CD4-positive, alpha-beta memory T cell (primary cell): ENCODE results near the gene DCDC2B. TPM values are rescaled to one million over a fixed set of nuclear protein-coding genes. Genes with fewer than 3 reads are reported as not detected.

ENCODE experiments used
- CTCF ChIA-PET: fragments of 350-600 bp; sonication (Branson Sonifier 250); formaldehyde crosslinking; loops from one replicate; lab custom pipeline; 2021; ENCODE audit warnings: inconsistent platforms; ENCODE audit not compliant: partially characterized antibody; lab: Charles Lee
- POLR2A ChIA-PET: fragments of 350-600 bp; sonication (Branson Sonifier 250); formaldehyde crosslinking; loops from one replicate; lab custom pipeline; 2021; ENCODE audit not compliant: partially characterized antibody; lab: Charles Lee
- DNase-seq, 5 donors: peaks; one replicate each; pipeline versions ENCODE4 v3.0.0 to v3.0.0-alpha.2; 2020 to 2022; ENCODE audit warnings: mixed read lengths in 1 of 5
- H3K27ac ChIP-seq: one replicate; pipeline ENCODE4 v1.7.0; 2013; ENCODE audit warnings: low read depth, low read length
- H3K27me3 ChIP-seq: 2 replicates; pipeline ENCODE4 v1.7.0; 2013; ENCODE audit warnings: mild to moderate bottlenecking, low read length, moderate library complexity; ENCODE audit not compliant: insufficient read depth
- H3K36me3 ChIP-seq: 2 replicates; pipeline ENCODE4 v1.7.0; 2013; ENCODE audit warnings: mild to moderate bottlenecking, low read length, moderate library complexity; ENCODE audit not compliant: insufficient read depth
- H3K4me1 ChIP-seq: 2 replicates; pipeline ENCODE4 v1.7.0; 2013; ENCODE audit warnings: mild to moderate bottlenecking, low read length, moderate library complexity; ENCODE audit not compliant: insufficient read depth
- H3K4me3 ChIP-seq, 2 donors: one replicate each; pipeline ENCODE4 v1.7.0; 2013; ENCODE audit warnings: low read length in 2 of 2, mild to moderate bottlenecking in 1 of 2
- H3K9me3 ChIP-seq, 2 donors: one replicate each; pipeline ENCODE4 v1.7.0; 2013; ENCODE audit warnings: low read length in 2 of 2, control low read depth in 1 of 2; ENCODE audit not compliant: control insufficient read depth in 1 of 2
- H3K27ac Mint-ChIP-seq, 7 donors: one replicate each; pipeline ENCODE4 v1.8.0; 2020 to 2021; ENCODE audit warnings: mixed read lengths in 7 of 7, mild to moderate bottlenecking in 6 of 7, inconsistent platforms in 3 of 7, moderate library complexity in 3 of 7
- H3K27me3 Mint-ChIP-seq, 2 donors: one replicate each; pipeline ENCODE4 v1.8.0; 2020 to 2021; ENCODE audit warnings: mixed read lengths in 2 of 2
- H3K36me3 Mint-ChIP-seq, 2 donors: one replicate each; pipeline ENCODE4 v1.8.0; 2020 to 2021; ENCODE audit warnings: mixed read lengths in 2 of 2, inconsistent platforms in 1 of 2, mild to moderate bottlenecking in 1 of 2
- H3K4me1 Mint-ChIP-seq, 4 donors: one replicate each; pipeline ENCODE4 v1.8.0; 2020 to 2021; ENCODE audit warnings: mixed read lengths in 4 of 4, mild to moderate bottlenecking in 1 of 4
- H3K4me3 Mint-ChIP-seq, 8 donors: one replicate each; pipeline ENCODE4 v1.8.0; 2020 to 2021; ENCODE audit warnings: mixed read lengths in 8 of 8, mild to moderate bottlenecking in 7 of 8, moderate library complexity in 6 of 8, inconsistent platforms in 3 of 8
- H3K9me3 Mint-ChIP-seq, 8 donors: one replicate each; pipeline ENCODE4 v1.8.0; 2020 to 2021; ENCODE audit warnings: mixed read lengths in 8 of 8, mild to moderate bottlenecking in 5 of 8, inconsistent platforms in 3 of 8, moderate library complexity in 1 of 8
- intact Hi-C: fragments of 100-400 bp; cut with micrococcal nuclease; formaldehyde crosslinking; loops from one replicate; pipeline ENCODE4 v1.15.1; 2023
- polyA plus RNA-seq, 2 donors: library from polyadenylated mRNA; unstranded; fragments of 300-500 nt; fragmentation: Illumina TruSeq; gene quantifications; one replicate each; pipeline ENCODE4 v1.2.3, GENCODE V29; 2021
- total RNA-seq, 2 experiments: library from RNA; stranded (reverse); gene quantifications; one replicate each; pipeline ENCODE4 v1.2.3, GENCODE V29; 2021

DCDC2B gene
- total and polyA plus RNA-seq, 4 experiments from 2014 or later, result not detected

GRCh38 chr1:32204943-32205361, 3.9 kb upstream of the DCDC2B start:
- Histone ChIP-seq H3K4me3 (peak overlapping the region in 1 of 2 donors; percentile 73), H3K4me1 (peaks cover 43% of the 10 kb centered on the region), H3K9me3 (no peaks in the 10 kb centered on the region), H3K27ac (peak overlapping the region; percentile 63), H3K27me3 (no peaks in the 10 kb centered on the region), H3K36me3 (no peaks in the 10 kb centered on the region)
- H3K4me1 Mint-ChIP-seq, result peaks cover 20 to 55% (median 39%) of the 10 kb centered on the region in 4 donors
- peak overlapping the region; percentile 83 to 95 (median 92) for H3K27ac Mint-ChIP-seq
- H3K9me3 Mint-ChIP-seq, result no peaks in the 10 kb centered on the region
- peak overlapping the region; percentile 86 to 91 (median 89) for H3K4me3 Mint-ChIP-seq
- peaks cover 0 to 4% of the 10 kb centered on the region in 2 donors for H3K36me3 Mint-ChIP-seq
- no peak for DNase-seq
- intact Hi-C loops, result loop anchor here (1.0 to 10.0 kb wide), 4 partner anchors 17 to 440 kb away; partner anchors contain the start of genes ADGRB2, EIF3I, TMEM234 and TMEM39B
- ChIA-PET CTCF (interaction anchor here (0.6 to 4.0 kb wide), 3 partner anchors 11 to 43 kb away, joined by 6 to 30 read pairs (median 6); no protein-coding TSS in a partner anchor), POLR2A (interaction anchor here (0.6 to 3.3 kb wide), 14 partner anchors 11 to 446 kb away, joined by 3 to 29 read pairs (median 8); partner anchors contain the start of genes BSDC1, HDAC1, RBBP4 and TMEM39B)
- no peaks in the 10 kb centered on the region for H3K27me3 Mint-ChIP-seq

DNA sequence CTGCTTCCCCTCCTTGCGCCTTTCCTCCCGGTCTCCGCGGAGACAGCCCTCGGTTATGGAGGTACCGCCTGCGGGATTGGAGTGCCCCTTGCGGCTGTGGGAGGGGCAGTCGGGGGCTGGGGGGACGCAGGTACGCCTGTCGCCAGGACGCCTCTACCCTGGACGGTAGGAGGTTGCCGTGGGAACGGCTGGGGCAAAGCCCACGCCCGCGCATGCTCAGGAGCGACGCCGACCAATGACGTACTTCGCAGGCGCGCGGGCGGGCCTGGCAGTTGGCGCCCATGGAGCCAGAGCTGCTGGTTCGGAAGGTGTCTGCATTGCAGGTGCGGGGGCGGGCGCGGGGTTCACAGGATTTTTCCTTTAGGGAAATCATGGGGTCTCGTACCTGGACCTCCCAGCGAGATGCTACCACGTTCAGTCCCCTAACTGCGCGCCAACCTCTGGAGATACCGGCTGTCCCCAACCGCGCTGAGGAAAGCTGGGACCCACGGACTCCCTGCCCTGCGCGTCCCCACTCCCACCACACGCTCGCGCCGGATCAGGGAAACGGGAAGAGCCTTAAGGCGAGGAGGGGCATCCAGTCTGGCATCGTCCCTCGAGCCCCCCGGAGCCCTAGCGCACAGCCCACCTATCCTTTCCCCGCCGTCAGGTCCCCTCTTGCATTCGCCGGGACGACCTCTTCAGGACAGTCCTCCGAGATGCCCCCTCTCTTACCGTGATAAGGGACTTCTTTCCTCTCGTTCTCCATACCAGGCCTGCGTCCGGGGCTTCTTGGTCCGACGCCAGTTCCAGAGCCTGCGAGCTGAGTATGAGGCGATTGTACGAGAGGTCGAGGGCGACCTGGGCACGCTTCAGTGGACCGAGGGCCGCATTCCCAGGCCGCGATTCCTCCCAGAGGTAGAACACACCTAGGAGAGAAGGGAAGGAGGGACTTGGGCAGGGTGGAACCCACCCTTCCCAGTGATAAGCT, 3.2 kb upstream of the DCDC2B start, which contains the start of gene IQCC:
TSS of gene IQCC (plus strand) at position 271 of the 970 bp plus-strand sequence. CDS start at position 282, 11 bp downstream.
- intact Hi-C loops, result loop anchor here (1.0 to 10.0 kb wide), 4 partner anchors 17 to 441 kb away; partner anchors contain the start of genes ADGRB2, EIF3I, TMEM234 and TMEM39B
- Mint-ChIP-seq H3K4me3 (peak within 1 kb of the TSS; percentile 86 to 91 (median 89)), H3K9me3 (no peaks in the 10 kb centered on the region), H3K27ac (peak within 1 kb of the TSS; percentile 83 to 95 (median 92)), H3K36me3 (peaks cover 0 to 2% of the 10 kb centered on the region in 2 donors), H3K4me1 (peaks cover 15 to 48% (median 33%) of the 10 kb centered on the region in 4 donors), H3K27me3 (no peaks in the 10 kb centered on the region)
- peak within 1 kb of the TSS; percentile 71 to 73 for H3K4me3 ChIP-seq
- peak within 1 kb of the TSS; percentile 63 for H3K27ac ChIP-seq
- peaks cover 39% of the 10 kb centered on the region for H3K4me1 ChIP-seq
- ChIA-PET POLR2A (interaction anchor here (0.6 to 3.3 kb wide), 17 partner anchors 9 to 445 kb away, joined by 3 to 29 read pairs (median 7); partner anchors contain the start of genes BSDC1, HDAC1, MARCKSL1 and RBBP4), CTCF (interaction anchor here (1.3 to 4.0 kb wide), 3 partner anchors 10 to 43 kb away, joined by 5 to 30 read pairs (median 6); no protein-coding TSS in a partner anchor)
- peak; percentile 84 to 86 (median 86) for DNase-seq
- no peaks in the 10 kb centered on the region for H3K9me3 ChIP-seq
- H3K36me3 ChIP-seq, result no peaks in the 10 kb centered on the region
- H3K27me3 ChIP-seq, result no peaks in the 10 kb centered on the region

DNA sequence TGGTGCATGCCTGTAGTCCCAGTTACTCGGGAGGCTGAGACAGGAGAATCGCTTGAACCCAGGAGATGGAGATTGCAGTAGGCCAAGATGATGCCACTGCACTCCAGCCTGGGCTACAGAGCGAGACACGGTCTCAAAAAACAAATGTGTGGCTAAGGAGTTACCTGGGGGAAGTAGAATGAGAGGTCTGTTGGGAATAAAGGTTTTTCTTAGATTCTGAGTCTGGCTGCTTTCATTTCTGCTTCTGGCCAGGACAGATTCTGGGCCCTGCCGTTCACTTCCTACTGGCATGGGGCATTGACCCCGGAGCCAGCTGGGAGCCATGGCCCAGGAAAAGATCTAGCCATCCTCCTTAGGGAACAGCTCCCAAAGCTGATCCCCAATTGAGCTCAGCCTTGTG, 420 bp upstream of the DCDC2B start:
- Mint-ChIP-seq H3K4me3 (peak overlapping the region in 1 of 8 donors; percentile 10), H3K27ac (peak overlapping the region in 1 of 7 donors; percentile 36), H3K27me3 (no peaks in the 10 kb centered on the region), H3K9me3 (no peaks in the 10 kb centered on the region), H3K4me1 (peaks cover 7 to 32% (median 18%) of the 10 kb centered on the region in 4 donors), H3K36me3 (no peaks in the 10 kb centered on the region)
- peaks cover 23% of the 10 kb centered on the region for H3K4me1 ChIP-seq
- no peaks in the 10 kb centered on the region for H3K9me3 ChIP-seq
- H3K27me3 ChIP-seq, result no peaks in the 10 kb centered on the region
- no peak overlapping the region for H3K27ac ChIP-seq
- DNase-seq, result no peak
- H3K4me3 ChIP-seq, result no peak overlapping the region
- no peaks in the 10 kb centered on the region for H3K36me3 ChIP-seq
- intact Hi-C loops, result loop anchor here (10.0 kb wide), 2 partner anchors 134 to 444 kb away; partner anchors contain the start of genes ADGRB2 and TMEM39B
- POLR2A ChIA-PET, result interaction anchor here (1.5 kb wide), 1 partner anchor 8 kb away, joined by 5 read pairs; the partner anchor contains the start of gene CCDC28B
- CTCF ChIA-PET, result interaction anchor here (0.8 to 5.0 kb wide), 3 partner anchors 8 to 39 kb away, joined by 3 to 30 read pairs (median 15); partner anchors contain the start of gene FAM167B

DNA sequence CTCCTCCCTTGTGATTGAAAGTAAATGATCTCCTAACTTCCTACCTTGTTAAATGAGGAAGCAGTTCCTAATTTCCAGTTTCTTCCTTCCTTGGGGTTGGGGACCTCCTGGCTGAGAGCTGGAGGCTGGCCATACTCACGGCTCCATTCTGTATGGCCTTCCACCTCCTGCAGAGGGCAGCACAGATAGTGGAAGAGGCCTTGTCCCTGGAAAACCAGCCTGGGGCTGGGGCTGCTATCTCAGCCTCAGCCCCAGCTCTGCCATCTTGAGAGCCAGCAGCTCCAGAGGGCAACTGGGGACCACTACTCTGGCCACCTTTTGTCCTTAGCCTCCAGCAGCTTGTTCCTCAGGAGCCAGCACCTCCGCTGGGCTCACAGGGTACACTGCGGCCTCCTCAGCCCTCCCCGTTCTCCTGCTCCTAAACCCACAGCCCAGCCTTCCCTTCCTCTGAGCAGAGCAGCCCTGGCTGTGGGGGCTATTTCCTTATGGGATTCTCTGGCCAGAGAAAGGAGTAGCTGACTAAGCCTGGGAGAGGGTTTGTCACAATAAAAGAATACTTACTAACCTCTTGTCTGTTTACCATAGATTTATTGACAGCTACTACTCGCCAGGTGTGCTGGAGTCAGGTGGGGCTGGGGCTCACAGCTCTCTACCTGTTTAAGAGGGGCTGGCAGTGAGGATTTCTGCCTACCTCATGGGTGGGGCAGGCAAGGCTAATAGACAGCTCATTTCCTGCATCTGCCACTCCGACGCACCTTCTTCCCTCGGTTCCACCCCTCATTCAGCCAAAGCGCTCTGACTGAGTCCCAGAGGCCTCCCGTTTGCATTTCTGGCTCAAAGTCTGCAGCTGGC, 7.0 kb downstream of the DCDC2B start:
- Histone ChIP-seq H3K4me3 (no peak overlapping the region), H3K9me3 (no peaks in the 10 kb centered on the region), H3K27me3 (no peaks in the 10 kb centered on the region), H3K36me3 (peaks cover 4% of the 10 kb centered on the region), H3K4me1 (peaks cover 17% of the 10 kb centered on the region), H3K27ac (no peak overlapping the region)
- POLR2A ChIA-PET, result interaction anchor here (0.5 to 4.1 kb wide), 25 partner anchors 10 to 178 kb away, joined by 3 to 29 read pairs (median 4); partner anchors contain the start of genes BSDC1, CCDC28B, HDAC1 and IQCC
- peaks cover 4 to 25% of the 10 kb centered on the region in 2 donors for H3K36me3 Mint-ChIP-seq
- CTCF ChIA-PET, result interaction anchor here (0.6 to 5.8 kb wide), 60 partner anchors 8 to 204 kb away, joined by 3 to 87 read pairs (median 8); partner anchors contain the start of genes BSDC1, CCDC28B, FAM167B and HDAC1
- intact Hi-C loops, result loop anchor here (1.0 to 2.0 kb wide), 4 partner anchors 75 to 198 kb away; no protein-coding TSS in a partner anchor
- no peaks in the 10 kb centered on the region for H3K27me3 Mint-ChIP-seq
- peaks cover 13 to 37% (median 25%) of the 10 kb centered on the region in 4 donors for H3K4me1 Mint-ChIP-seq
- H3K9me3 Mint-ChIP-seq, result no peaks in the 10 kb centered on the region
- peak; percentile 45 to 65 (median 56) for DNase-seq
- H3K27ac Mint-ChIP-seq, result peak overlapping the region; percentile 38 to 90 (median 72)
- peak overlapping the region in 3 of 8 donors; percentile 21 to 66 (median 58) for H3K4me3 Mint-ChIP-seq

DNA sequence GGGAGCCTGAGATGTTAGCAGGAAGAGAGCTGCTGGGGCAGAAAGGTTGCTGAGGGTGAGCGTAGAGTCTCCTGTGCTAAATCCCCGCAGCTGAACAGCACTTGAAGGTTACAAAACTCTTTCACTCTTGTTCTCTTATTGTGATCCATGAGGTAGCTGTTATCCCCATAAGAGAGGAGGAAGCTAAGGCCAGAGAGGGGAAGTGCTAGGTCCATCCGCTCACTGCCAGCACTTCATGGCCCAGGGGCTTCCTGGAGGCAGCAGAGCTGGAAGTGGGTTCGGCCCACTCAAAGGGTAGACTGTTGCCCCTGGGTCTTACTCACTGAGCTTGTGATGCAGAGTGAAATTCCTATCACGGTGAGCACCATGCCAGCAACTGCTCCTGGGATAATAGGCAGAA, 7.7 kb downstream of the DCDC2B start:
- no peak for DNase-seq
- Histone ChIP-seq H3K27me3 (no peaks in the 10 kb centered on the region), H3K4me1 (peaks cover 24% of the 10 kb centered on the region), H3K9me3 (no peaks in the 10 kb centered on the region), H3K4me3 (no peak overlapping the region), H3K27ac (no peak overlapping the region), H3K36me3 (peaks cover 4% of the 10 kb centered on the region)
- H3K36me3 Mint-ChIP-seq, result peaks cover 4 to 26% of the 10 kb centered on the region in 2 donors
- no peaks in the 10 kb centered on the region for H3K27me3 Mint-ChIP-seq
- peak overlapping the region in 3 of 8 donors; percentile 29 to 66 (median 45) for H3K4me3 Mint-ChIP-seq
- no peaks in the 10 kb centered on the region for H3K9me3 Mint-ChIP-seq
- intact Hi-C loops, result no loop called here
- ChIA-PET CTCF (interaction anchor here (0.6 to 5.8 kb wide), 45 partner anchors 10 to 204 kb away, joined by 3 to 87 read pairs (median 10); partner anchors contain the start of genes BSDC1, CCDC28B, FAM167B and HDAC1), POLR2A (interaction anchor here (0.5 to 4.1 kb wide), 16 partner anchors 11 to 156 kb away, joined by 3 to 29 read pairs (median 8); partner anchors contain the start of genes CCDC28B, HDAC1, IQCC and MARCKSL1)
- peaks cover 18 to 44% (median 30%) of the 10 kb centered on the region in 4 donors for H3K4me1 Mint-ChIP-seq
- peak overlapping the region in 5 of 7 donors; percentile 61 to 90 (median 72) for H3K27ac Mint-ChIP-seq
